Natural killer cell (primary cell): ENCODE results near the gene NRCAM. TPM values are rescaled to one million over a fixed set of nuclear protein-coding genes. Genes with fewer than 3 reads are reported as not detected.

Experiments
- ATAC-seq, 3 donors: fragments of 150-1000 bp in 2 of 3; fragments of 200-7000 bp in 1 of 3; cut with Tn5 transposase; 1 replicate in 1 of 3; 2 replicates in 2 of 3; pipeline ENCODE4 v1.10.0; 2021; ENCODE audit warnings: mild to moderate bottlenecking in 2 of 3, moderate library complexity in 2 of 3
- DNase-seq, 2 donors: peaks; one replicate each; pipeline versions ENCODE4 v3.0.0 to v3.0.0-alpha.2; 2013 to 2021; ENCODE audit warnings: mixed read lengths in 1 of 2
- H3K27ac ChIP-seq: one replicate; pipeline ENCODE4 v1.5.1; 2013; ENCODE audit warnings: mild to moderate bottlenecking, low read length
- H3K27me3 ChIP-seq: one replicate; pipeline ENCODE4 v1.6.1; 2013; ENCODE audit warnings: low read length; ENCODE audit not compliant: control insufficient read depth, insufficient read depth
- H3K36me3 ChIP-seq: one replicate; pipeline ENCODE4 v1.6.1; 2013; ENCODE audit warnings: low read length; ENCODE audit not compliant: control insufficient read depth, insufficient read depth
- H3K4me1 ChIP-seq: one replicate; pipeline ENCODE4 v1.6.1; 2013; ENCODE audit warnings: low read length; ENCODE audit not compliant: control insufficient read depth, insufficient read depth
- H3K4me3 ChIP-seq: one replicate; pipeline ENCODE4 v1.5.1; 2013; ENCODE audit warnings: low read length
- H3K9me3 ChIP-seq: one replicate; pipeline ENCODE4 v1.6.1; 2013; ENCODE audit warnings: low read length; ENCODE audit not compliant: control insufficient read depth, insufficient read depth
- H3K27ac Mint-ChIP-seq, 2 donors: one replicate each; pipeline ENCODE4 v1.8.0; 2022; ENCODE audit warnings: mild to moderate bottlenecking in 2 of 2, mixed read lengths in 2 of 2, moderate library complexity in 1 of 2
- H3K27me3 Mint-ChIP-seq, 2 donors: one replicate each; pipeline ENCODE4 v1.8.0; 2022; ENCODE audit warnings: low read depth in 2 of 2, mixed read lengths in 2 of 2
- H3K36me3 Mint-ChIP-seq: one replicate; pipeline ENCODE4 v1.8.0; 2022; ENCODE audit warnings: mixed read lengths
- H3K4me1 Mint-ChIP-seq, 2 donors: one replicate each; pipeline ENCODE4 v1.8.0; 2022; ENCODE audit warnings: mixed read lengths in 2 of 2
- H3K4me3 Mint-ChIP-seq: one replicate; pipeline ENCODE4 v1.8.0; 2022; ENCODE audit warnings: mild to moderate bottlenecking, moderate library complexity, mixed read lengths
- H3K9me3 Mint-ChIP-seq, 2 donors: one replicate each; pipeline ENCODE4 v1.8.0; 2022; ENCODE audit warnings: mixed read lengths in 2 of 2
- CTCF ChIP-seq: fragments of 200-600 bp; IDR thresholded peaks from one replicate; pipeline ENCODE4 v1.8.0; 2022; ENCODE audit warnings: antibody characterized with exemption
- WGBS: methylation state at CpG from one replicate; pipeline ENCODE4 v1.1.7; 2013; ENCODE audit warnings: missing lambda C conversion rate; ENCODE audit not compliant: insufficient coverage; 5-methylcytosine and 5-hydroxymethylcytosine counted together
- intact Hi-C: fragments of 100-400 bp; cut with micrococcal nuclease; formaldehyde crosslinking; loops from one replicate; pipeline ENCODE4 v1.14.2; 2022
- total RNA-seq, 4 donors: library from RNA; stranded (reverse); fragments of 120-200 nt in 1 of 4; gene quantifications; one replicate each; pipeline versions ENCODE4 v1.2.3 to v1.2.4, GENCODE V29; 2013 to 2022

Gene NRCAM
- total RNA-seq, 3 donors from 2014 or later (not counting 1 experiment from before 2014, with no cell fraction given), result 0.27 to 0.95 (median 0.52) TPM

GRCh38 chr7:108120933-108121332 lies 335.3 kb downstream of the NRCAM start:
- Histone ChIP-seq H3K9me3 (no peaks in the 10 kb centered on the region), H3K36me3 (no peaks in the 10 kb centered on the region), H3K4me3 (no peak overlapping the region), H3K27me3 (no peaks in the 10 kb centered on the region), H3K4me1 (no peaks in the 10 kb centered on the region), H3K27ac (no peak overlapping the region)
- no peak for DNase-seq
- Mint-ChIP-seq H3K27me3 (no peaks in the 10 kb centered on the region), H3K9me3 (no peaks in the 10 kb centered on the region), H3K4me1 (no peaks in the 10 kb centered on the region), H3K36me3 (no peaks in the 10 kb centered on the region), H3K27ac (no peak overlapping the region), H3K4me3 (no peak overlapping the region)
- intact Hi-C loops, result no loop called here
- WGBS, result 93% methylated on average over 3 of the region's 3 CpGs
- no peak for ATAC-seq
- no peak for TF ChIP-seq CTCF

GRCh38 chr7:108120196-108120595 lies 336.0 kb downstream of the NRCAM start:
- no peak for ATAC-seq

GRCh38 chr7:108118959-108119358 lies 337.3 kb downstream of the NRCAM start:
- Mint-ChIP-seq H3K4me3 (no peak overlapping the region), H3K36me3 (no peaks in the 10 kb centered on the region), H3K4me1 (no peaks in the 10 kb centered on the region), H3K27ac (no peak overlapping the region), H3K9me3 (no peaks in the 10 kb centered on the region), H3K27me3 (no peaks in the 10 kb centered on the region)
- ATAC-seq (no peak), DNase-seq (no peak)
- Histone ChIP-seq H3K36me3 (no peaks in the 10 kb centered on the region), H3K4me3 (no peak overlapping the region), H3K27me3 (no peaks in the 10 kb centered on the region), H3K27ac (no peak overlapping the region), H3K4me1 (no peaks in the 10 kb centered on the region), H3K9me3 (no peaks in the 10 kb centered on the region)
- no peak for TF ChIP-seq CTCF
- 80% methylated on average over 1 of the region's 2 CpGs for WGBS
- intact Hi-C loops, result no loop called here

More at GRCh38 chr7:108120196-108120595, 336.0 kb downstream of the NRCAM start:
- Histone ChIP-seq H3K4me3 (no peak overlapping the region), H3K9me3 (no peaks in the 10 kb centered on the region), H3K4me1 (no peaks in the 10 kb centered on the region), H3K27ac (no peak overlapping the region), H3K36me3 (no peaks in the 10 kb centered on the region), H3K27me3 (no peaks in the 10 kb centered on the region)
- no peaks in the 10 kb centered on the region for H3K36me3 Mint-ChIP-seq
- no peak overlapping the region for H3K4me3 Mint-ChIP-seq
- H3K27ac Mint-ChIP-seq, result no peak overlapping the region
- no peaks in the 10 kb centered on the region for H3K4me1 Mint-ChIP-seq
- no CpG with 5 or more reads among the region's 3 CpGs for WGBS
- H3K27me3 Mint-ChIP-seq, result no peaks in the 10 kb centered on the region
- TF ChIP-seq CTCF, result no peak
- DNase-seq, result no peak
- intact Hi-C loops, result no loop called here
- no peaks in the 10 kb centered on the region for H3K9me3 Mint-ChIP-seq

- Histone ChIP-seq H3K27me3 (no peaks in the 10 kb centered on the region), H3K4me1 (no peaks in the 10 kb centered on the region), H3K27ac (no peak overlapping the region), H3K9me3 (no peaks in the 10 kb centered on the region), H3K4me3 (no peak overlapping the region), H3K36me3 (no peaks in the 10 kb centered on the region)
- DNase-seq (peak in 1 of 2 donors; percentile 33), ATAC-seq (peak in 1 of 3 donors; percentile 45)
- Mint-ChIP-seq H3K27ac (no peak overlapping the region), H3K9me3 (no peaks in the 10 kb centered on the region), H3K27me3 (no peaks in the 10 kb centered on the region), H3K36me3 (no peaks in the 10 kb centered on the region), H3K4me3 (no peak overlapping the region), H3K4me1 (no peaks in the 10 kb centered on the region)
- WGBS, result 87% methylated on average over 6 of the region's 6 CpGs
- intact Hi-C loops, result no loop called here
- TF ChIP-seq CTCF, result no peak
Measured at GRCh38 chr7:108114117-108114841, 342.0 kb downstream of the NRCAM start.
